K562 (cell line): ENCODE results near the gene PMPCB. TPM values are rescaled to one million over a fixed set of nuclear protein-coding genes. Genes with fewer than 3 reads are reported as not detected.

Experiments used
- BCOR ChIP-seq: fragments of 450-650 bp; IDR thresholded peaks from 2 replicates; pipeline ENCODE4 v1.6.1; 2016
- CCNT2 ChIP-seq: IDR thresholded peaks from 2 replicates; pipeline ENCODE4 v1.6.1; 2011; ENCODE audit warnings: borderline replicate concordance, low read depth, mild to moderate bottlenecking, moderate library complexity, mixed read lengths, low read length; ENCODE audit not compliant: insufficient read length; ENCODE audit errors: extremely low read depth
- CEBPZ ChIP-seq: fragments of 150-350 bp; IDR thresholded peaks from 2 replicates; pipeline ENCODE4 v1.6.1; 2014; ENCODE audit warnings: low read depth, mild to moderate bottlenecking, low read length, borderline replicate concordance
- HNRNPUL1 ChIP-seq: fragments of 200-400 bp; formaldehyde crosslinking; IDR thresholded peaks from 2 replicates; pipeline ENCODE4 v1.6.1; 2017; ENCODE audit warnings: low read length
- KAT7 ChIP-seq: sonication (generic); formaldehyde crosslinking; IDR thresholded peaks from 2 replicates; pipeline ENCODE4 v1.8.0; 2022; ENCODE audit warnings: missing genetic modification reagents, mild to moderate bottlenecking, borderline replicate concordance
- KDM2B ChIP-seq: fragments of 250-450 bp; sonication (Bioruptor Pico); IDR thresholded peaks from 2 replicates; pipeline ENCODE4 v1.8.0; 2021; ENCODE audit warnings: mild to moderate bottlenecking, moderate library complexity
- NONO ChIP-seq, 2 experiments: fragments of 200-400 bp in 1 of 2; fragments of 450-650 bp in 1 of 2; formaldehyde crosslinking in 1 of 2; IDR thresholded peaks; 2 replicates each; pipeline ENCODE4 v1.6.1; 2017; ENCODE audit warnings: low read depth in 2 of 2, mild to moderate bottlenecking in 2 of 2, moderate library complexity in 2 of 2, low read length in 1 of 2
- RAD21 ChIP-seq, 2 experiments: fragments of 250-450 bp in 1 of 2; fragments of 450-650 bp in 1 of 2; sonication (Bioruptor Pico) in 1 of 2; formaldehyde crosslinking in 1 of 2; IDR thresholded peaks in 1 of 2; conservative IDR thresholded peaks in 1 of 2; 2 replicates each; pipeline versions ENCODE4 v1.4.0 to v1.8.0; 2020 to 2022; ENCODE audit warnings: mild to moderate bottlenecking in 2 of 2, moderate library complexity in 1 of 2
- TARDBP ChIP-seq: fragments of 450-650 bp; IDR thresholded peaks from 2 replicates; pipeline ENCODE4 v1.6.1; 2016
- TEAD4 ChIP-seq, 2 experiments: sonication (generic) in 1 of 2; formaldehyde crosslinking in 1 of 2; IDR thresholded peaks; 2 replicates each; pipeline versions ENCODE4 v1.6.1 to v1.8.0; 2012 to 2022; ENCODE audit warnings: borderline replicate concordance in 1 of 2, inconsistent platforms in 1 of 2, low read length in 1 of 2, mild to moderate bottlenecking in 1 of 2, missing genetic modification reagents in 1 of 2
- ZBTB40 ChIP-seq, 2 experiments: fragments of 450-650 bp in 1 of 2; sonication (generic) in 1 of 2; formaldehyde crosslinking in 1 of 2; IDR thresholded peaks; 2 replicates each; pipeline versions ENCODE4 v1.7.1 to v1.9.0; 2016 to 2022; ENCODE audit warnings: inconsistent platforms in 1 of 2, mild to moderate bottlenecking in 1 of 2, missing genetic modification reagents in 1 of 2
- ZFP36 ChIP-seq: fragments of 150-350 bp; IDR thresholded peaks from 2 replicates; pipeline ENCODE4 v1.6.1; 2018; ENCODE audit warnings: low read length, low read depth; ENCODE audit not compliant: partially characterized antibody
- ZNF644 ChIP-seq: fragments of 200-800 bp; sonication (Bioruptor generic); IDR thresholded peaks from 2 replicates; pipeline ENCODE4 v1.6.1; 2016; ENCODE audit warnings: low read depth, missing genetic modification characterization, missing compliant biosample characterization
- ZNF76 ChIP-seq: fragments of 250-450 bp; sonication (Bioruptor Pico); IDR thresholded peaks from 2 replicates; pipeline ENCODE4 v1.4.0; 2020; ENCODE audit warnings: mild to moderate bottlenecking, moderate library complexity, borderline replicate concordance
- polyA plus RNA-seq, 8 experiments: library from polyadenylated mRNA; depleted of rRNA in 4 of 8; stranded (reverse) in 5 of 8; unstranded in 3 of 8; fragments of >200 nt; fragmentation: Nextera tagmentation in 2 of 8; fragmentation: Illumina TruSeq in 1 of 8; extraction: Ambion mirVana in 2 of 8; extraction: Trizol in 1 of 8; gene quantifications; 2 replicates each; pipeline versions ENCODE4 v1.2.1 to v1.2.3, GENCODE V29; 2011 to 2014; ENCODE audit warnings: inconsistent platforms in 1 of 8, missing spikeins in 1 of 8
- total RNA-seq, 7 experiments: library from RNA; depleted of rRNA in 6 of 7; stranded (reverse); fragments of >200 nt in 6 of 7; fragmentation: Illumina TruSeq in 2 of 7; extraction: Trizol in 2 of 7; gene quantifications; 2 replicates each; pipeline versions ENCODE4 v1.2.1 to v1.2.3, GENCODE V29; 2011 to 2021; ENCODE audit warnings: low replicate concordance in 1 of 7

PMPCB gene
- total and polyA plus RNA-seq, 9 of the 15 experiments (the other 6 are each of a cell fraction or from before 2014, with no cell fraction given): 61.2 to 209 (median 105) TPM

- TF ChIP-seq ZNF76 (CRISPR knock-in tag) (no peak), ZNF644 (no peak), RAD21 (CRISPR knock-in tag; conservative IDR thresholded peaks at IDR 0.05 in 1 of 2, IDR thresholded peaks at IDR 0.05 in 1 of 2) (no peak), KAT7 (no peak), CCNT2 (no peak), TARDBP (no peak), BCOR (no peak), TEAD4 (IDR thresholded peaks at IDR 0.05; ENCODE audit: low read length) (peak; percentile 68), TEAD4 (CRISPR knock-in tag; IDR thresholded peaks at IDR 0.05; ENCODE audit: borderline replicate concordance) (no peak), KDM2B (no peak), ZBTB40 (IDR thresholded peaks at IDR 0.05) (peak; percentile 99), ZBTB40 (CRISPR knock-in tag; IDR thresholded peaks at IDR 0.05) (no peak), CEBPZ (no peak), ZFP36 (peak; percentile 32), HNRNPUL1 (no peak), NONO (IDR thresholded peaks at IDR 0.05; ENCODE audit: low read depth in 2 of 2, low read length in 1 of 2) (no peak)
These were observed 50.5 kb downstream of the PMPCB start, which contains the start of gene PSMC2 (continued) for GRCh38 chr7:103347507-103348267.
